WI38 (cell line): Measurements from ENCODE around the gene PMEPA1.

Source experiments
- H3K4me3 ChIP-seq: 2 replicates; pipeline ENCODE4 v1.5.1; 2011; ENCODE audit warnings: low read depth, mild to moderate bottlenecking, control low read depth, low read length
- TF ChIP-seq, protein P1 (sequence below): IDR thresholded peaks from 2 replicates; pipeline ENCODE4 v1.5.1; 2012; ENCODE audit warnings: low read depth, mild to moderate bottlenecking, control low read depth, low read length

Gene PMEPA1

GRCh38 chr20:57753332-57754164 is 43.7 kb upstream of the PMEPA1 start:
- H3K4me3 ChIP-seq: no peak overlapping the region
- TF ChIP-seq, protein P1, sequence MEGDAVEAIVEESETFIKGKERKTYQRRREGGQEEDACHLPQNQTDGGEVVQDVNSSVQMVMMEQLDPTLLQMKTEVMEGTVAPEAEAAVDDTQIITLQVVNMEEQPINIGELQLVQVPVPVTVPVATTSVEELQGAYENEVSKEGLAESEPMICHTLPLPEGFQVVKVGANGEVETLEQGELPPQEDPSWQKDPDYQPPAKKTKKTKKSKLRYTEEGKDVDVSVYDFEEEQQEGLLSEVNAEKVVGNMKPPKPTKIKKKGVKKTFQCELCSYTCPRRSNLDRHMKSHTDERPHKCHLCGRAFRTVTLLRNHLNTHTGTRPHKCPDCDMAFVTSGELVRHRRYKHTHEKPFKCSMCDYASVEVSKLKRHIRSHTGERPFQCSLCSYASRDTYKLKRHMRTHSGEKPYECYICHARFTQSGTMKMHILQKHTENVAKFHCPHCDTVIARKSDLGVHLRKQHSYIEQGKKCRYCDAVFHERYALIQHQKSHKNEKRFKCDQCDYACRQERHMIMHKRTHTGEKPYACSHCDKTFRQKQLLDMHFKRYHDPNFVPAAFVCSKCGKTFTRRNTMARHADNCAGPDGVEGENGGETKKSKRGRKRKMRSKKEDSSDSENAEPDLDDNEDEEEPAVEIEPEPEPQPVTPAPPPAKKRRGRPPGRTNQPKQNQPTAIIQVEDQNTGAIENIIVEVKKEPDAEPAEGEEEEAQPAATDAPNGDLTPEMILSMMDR: no peak

- TF ChIP-seq, protein P1: no peak
- H3K4me3 ChIP-seq: no peak overlapping the region
These were observed 41.6 kb upstream of the PMEPA1 start for GRCh38 chr20:57751411-57751810.

GRCh38 chr20:57749869-57750268 is 40.1 kb upstream of the PMEPA1 start:
- TF ChIP-seq, protein P1: no peak
- H3K4me3 ChIP-seq: no peak overlapping the region

GRCh38 chr20:57749131-57749690 is 39.4 kb upstream of the PMEPA1 start:
- H3K4me3 ChIP-seq: peak overlapping the region; percentile 42
- TF ChIP-seq, protein P1: no peak

- peak overlapping the region; percentile 42 for H3K4me3 ChIP-seq
- TF ChIP-seq, protein P1: no peak
These were observed 38.9 kb upstream of the PMEPA1 start for GRCh38 chr20:57748601-57749130.

DNA sequence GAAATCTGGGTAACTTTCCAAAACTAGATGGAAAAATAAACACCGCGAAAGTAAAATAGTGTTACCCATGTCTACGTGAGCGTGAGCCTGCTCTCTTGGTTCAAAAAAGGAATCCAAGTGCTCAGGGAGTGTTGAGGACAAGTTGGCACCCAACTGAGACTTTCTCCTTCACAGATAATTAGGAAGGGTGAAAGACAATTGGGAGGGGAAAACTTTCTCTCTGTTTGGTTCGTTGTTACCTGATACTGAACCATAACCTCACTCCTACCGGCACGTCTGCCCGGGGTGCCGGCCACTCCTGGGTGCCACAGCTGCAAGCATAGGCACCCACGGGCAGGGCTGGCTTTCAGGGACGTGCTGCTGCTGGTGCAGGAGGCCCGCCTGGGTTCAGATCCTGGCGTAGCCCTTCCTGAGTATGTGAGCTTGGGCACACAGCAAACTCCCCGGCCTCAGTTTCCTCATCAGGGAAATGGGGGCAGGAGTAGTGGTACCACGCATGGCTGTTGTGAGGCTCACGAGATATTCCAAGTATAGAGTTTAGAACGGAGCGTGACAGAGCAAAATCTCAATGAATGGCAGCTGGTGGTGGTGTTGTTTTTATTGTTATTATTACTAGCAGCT is 38.2 kb upstream of the PMEPA1 start:
- no peak overlapping the region for H3K4me3 ChIP-seq
- TF ChIP-seq, protein P1: no peak

- H3K4me3 ChIP-seq: no peak overlapping the region
- TF ChIP-seq, protein P1: no peak
These were observed 37.1 kb upstream of the PMEPA1 start for GRCh38 chr20:57746832-57747404.
